LNCaP clone FGC (cell line): Measurements from ENCODE around the gene SLC22A7.

ENCODE experiments used
- DNase-seq: peaks from one replicate; pipeline ENCODE4 v3.0.0-alpha.2; 2011; ENCODE audit warnings: low read depth
- H3K4me3 ChIP-seq: 2 replicates; pipeline ENCODE4 v1.5.1; 2011; ENCODE audit warnings: mild to moderate bottlenecking, low read depth, low read length, control low read depth
- CTCF ChIP-seq: IDR thresholded peaks from 2 replicates; pipeline ENCODE4 v1.5.1; 2012; ENCODE audit warnings: mild to moderate bottlenecking; ENCODE audit not compliant: control insufficient read depth, insufficient read depth; ENCODE audit errors: extremely low read depth

SLC22A7 gene

GRCh38 chr6:43290339-43290904 is 7.6 kb upstream of the SLC22A7 start:
- TF ChIP-seq CTCF: no peak
- DNase-seq: no peak
- no peak overlapping the region for H3K4me3 ChIP-seq

GRCh38 chr6:43290905-43291355 is 7.1 kb upstream of the SLC22A7 start:
- no peak for DNase-seq
- no peak overlapping the region for H3K4me3 ChIP-seq
- no peak for TF ChIP-seq CTCF

GRCh38 chr6:43291708-43292107 is 6.4 kb upstream of the SLC22A7 start:
- no peak overlapping the region for H3K4me3 ChIP-seq
- no peak for TF ChIP-seq CTCF
- no peak for DNase-seq

GRCh38 chr6:43292341-43292740 is 5.7 kb upstream of the SLC22A7 start:
- DNase-seq: no peak
- no peak overlapping the region for H3K4me3 ChIP-seq
- no peak for TF ChIP-seq CTCF

GRCh38 chr6:43292763-43293318 is 5.2 kb upstream of the SLC22A7 start:
- DNase-seq: no peak
- no peak for TF ChIP-seq CTCF

GRCh38 chr6:43293698-43294097 is 4.4 kb upstream of the SLC22A7 start:
- no peak for DNase-seq
- no peak overlapping the region for H3K4me3 ChIP-seq
- TF ChIP-seq CTCF: no peak

More at GRCh38 chr6:43292763-43293318, 5.2 kb upstream of the SLC22A7 start:
- H3K4me3 ChIP-seq: no peak overlapping the region

GRCh38 chr6:43294536-43294935 is 3.5 kb upstream of the SLC22A7 start:
- no peak overlapping the region for H3K4me3 ChIP-seq
- DNase-seq: no peak
- no peak for TF ChIP-seq CTCF
